Measurements from ENCODE around the gene KLF7.

The KLF7 gene

DNA sequence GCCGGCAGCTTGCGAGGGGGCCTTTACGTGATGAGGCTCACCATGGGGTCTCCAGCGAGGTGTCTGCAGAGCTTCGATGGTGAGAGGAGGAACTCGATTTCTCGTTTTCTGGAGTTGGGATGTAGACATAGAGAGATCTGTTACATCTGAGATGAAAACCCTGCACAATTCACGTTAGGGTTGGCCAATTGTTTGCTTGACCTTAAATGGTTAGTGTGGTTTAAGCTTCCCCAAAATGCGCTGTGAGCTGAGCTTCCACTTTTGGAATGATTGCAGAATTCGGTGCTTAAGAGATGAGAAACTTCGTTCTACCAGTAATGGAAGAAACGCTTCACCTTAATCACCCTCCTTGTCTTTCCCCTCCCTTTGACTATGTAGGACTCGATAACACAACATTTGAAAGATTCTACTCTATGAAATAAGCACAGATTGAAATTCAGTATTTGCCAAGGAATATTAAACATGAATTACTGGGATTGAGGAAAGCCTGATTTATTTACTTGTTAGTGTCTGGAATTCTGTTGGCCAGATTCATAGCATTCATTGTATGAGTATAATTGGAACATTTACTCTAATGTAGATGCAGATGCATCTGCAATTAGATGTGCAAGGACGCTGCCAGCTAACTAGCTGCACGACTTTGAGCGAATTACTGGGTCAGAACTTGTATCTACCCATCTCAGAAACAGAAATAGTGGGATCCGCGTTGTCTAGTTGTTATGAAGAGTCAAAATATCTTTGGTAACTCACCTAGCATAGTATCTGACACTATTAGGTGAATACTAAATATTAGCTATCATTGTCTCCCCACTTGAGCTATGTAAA lies 1.6 kb upstream of the KLF7 start:
- TF ChIP-seq, protein P1, sequence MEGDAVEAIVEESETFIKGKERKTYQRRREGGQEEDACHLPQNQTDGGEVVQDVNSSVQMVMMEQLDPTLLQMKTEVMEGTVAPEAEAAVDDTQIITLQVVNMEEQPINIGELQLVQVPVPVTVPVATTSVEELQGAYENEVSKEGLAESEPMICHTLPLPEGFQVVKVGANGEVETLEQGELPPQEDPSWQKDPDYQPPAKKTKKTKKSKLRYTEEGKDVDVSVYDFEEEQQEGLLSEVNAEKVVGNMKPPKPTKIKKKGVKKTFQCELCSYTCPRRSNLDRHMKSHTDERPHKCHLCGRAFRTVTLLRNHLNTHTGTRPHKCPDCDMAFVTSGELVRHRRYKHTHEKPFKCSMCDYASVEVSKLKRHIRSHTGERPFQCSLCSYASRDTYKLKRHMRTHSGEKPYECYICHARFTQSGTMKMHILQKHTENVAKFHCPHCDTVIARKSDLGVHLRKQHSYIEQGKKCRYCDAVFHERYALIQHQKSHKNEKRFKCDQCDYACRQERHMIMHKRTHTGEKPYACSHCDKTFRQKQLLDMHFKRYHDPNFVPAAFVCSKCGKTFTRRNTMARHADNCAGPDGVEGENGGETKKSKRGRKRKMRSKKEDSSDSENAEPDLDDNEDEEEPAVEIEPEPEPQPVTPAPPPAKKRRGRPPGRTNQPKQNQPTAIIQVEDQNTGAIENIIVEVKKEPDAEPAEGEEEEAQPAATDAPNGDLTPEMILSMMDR (IDR thresholded peaks at IDR 0.05; ENCODE audit: insufficient read depth, missing control alignments), result no peak
- DNase-seq (ENCODE audit: insufficient read length, low spot score), result no peak
- FAIRE-seq, result no peak

DNA sequence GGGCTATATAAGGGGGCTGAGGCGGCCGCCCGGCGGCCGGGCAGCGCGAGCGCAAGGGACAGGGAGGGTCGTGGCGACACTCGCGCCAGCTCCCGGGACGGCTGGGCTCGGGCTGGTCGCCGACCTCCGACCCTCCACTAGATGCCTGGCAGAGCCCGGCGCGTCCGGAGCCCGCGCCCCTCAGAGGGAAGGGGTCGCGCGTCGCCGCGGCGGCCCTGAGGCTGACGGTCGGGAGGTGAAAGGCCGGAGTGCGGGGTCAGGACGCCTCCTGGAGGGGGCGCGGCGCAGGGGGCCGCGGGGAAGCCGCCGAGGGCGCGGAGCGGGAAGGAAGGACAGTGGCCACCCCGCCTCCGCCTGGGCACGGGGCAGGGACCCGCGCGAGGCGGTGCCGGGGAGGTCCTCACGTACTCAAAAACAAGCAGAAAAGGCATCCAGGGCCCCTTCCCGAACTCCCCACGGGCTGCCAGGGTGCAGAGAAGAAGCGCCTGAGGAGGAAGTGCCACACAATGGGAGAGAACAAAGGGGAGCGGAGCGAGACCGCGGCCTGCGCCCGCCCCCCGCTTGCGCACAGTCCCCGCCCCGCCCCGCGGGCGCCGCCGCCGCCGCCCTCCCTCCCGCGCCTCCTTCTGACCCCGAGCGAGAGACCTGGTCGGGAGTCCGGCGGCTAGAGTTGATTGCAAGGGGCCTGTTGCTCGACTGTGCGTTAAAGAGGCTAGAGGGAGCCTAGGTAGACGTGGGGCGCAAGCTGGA lies 776 bp upstream of the KLF7 start:
- FAIRE-seq, result no peak
- DNase-seq (ENCODE audit: insufficient read length, low spot score), result no peak
- TF ChIP-seq, protein P1 (IDR thresholded peaks at IDR 0.05; ENCODE audit: insufficient read depth, missing control alignments), result no peak

DNA sequence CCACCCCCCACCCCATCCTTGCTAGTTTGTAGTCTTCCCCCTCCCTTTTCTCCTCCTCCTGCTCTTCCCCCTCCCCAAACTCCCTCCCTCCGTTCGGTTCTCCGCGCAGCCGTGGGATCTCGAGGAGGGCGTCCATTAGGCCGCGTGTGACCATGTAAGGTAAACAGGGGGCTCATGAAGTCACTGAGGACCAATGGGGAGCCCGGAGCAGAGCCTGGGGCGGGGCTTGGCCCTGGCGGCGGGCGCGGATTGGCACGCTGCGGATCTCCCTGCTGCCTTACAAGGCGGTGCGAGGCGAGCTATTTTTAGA lies 246 bp upstream of the KLF7 start:
- FAIRE-seq, result no peak

DNA sequence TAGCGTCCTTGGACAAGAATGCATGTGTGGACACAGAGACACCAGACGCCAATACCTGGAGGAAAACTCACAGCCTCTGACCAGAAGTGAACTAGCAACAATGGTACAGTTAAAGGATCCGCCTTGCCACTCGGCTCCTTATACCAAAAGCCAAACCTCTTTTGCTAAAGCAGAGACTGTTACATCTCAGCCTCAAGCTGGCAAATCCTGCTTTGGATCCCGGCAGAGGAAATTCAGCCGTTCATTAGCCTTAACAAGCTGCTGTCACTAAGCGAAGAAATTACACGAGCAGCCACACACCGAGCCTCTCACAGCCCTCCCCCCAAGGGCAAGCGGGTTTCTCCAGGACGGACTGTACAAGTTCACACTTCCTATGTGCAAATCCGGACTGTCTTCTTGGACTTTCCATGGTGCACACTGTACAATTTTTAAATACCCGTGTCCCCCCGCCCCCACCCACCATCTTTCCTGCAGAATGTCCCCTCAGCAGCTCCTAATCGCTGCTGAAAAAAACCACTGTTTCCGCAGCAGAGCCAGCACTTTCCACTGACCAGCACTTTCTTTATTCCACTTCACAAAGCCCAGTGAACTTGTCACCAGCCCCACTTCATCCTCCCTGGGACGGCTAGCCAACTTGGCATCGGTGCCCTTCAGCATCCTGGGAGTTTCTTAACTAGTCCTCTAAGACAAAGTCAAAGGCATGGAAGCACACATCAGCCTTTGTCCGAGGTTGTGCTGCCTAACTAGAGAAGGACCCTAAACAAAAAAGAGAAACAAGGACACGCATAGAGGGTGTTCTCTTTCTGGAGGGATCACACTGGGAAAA lies 1.5 kb downstream of the KLF7 start:
- DNase-seq (ENCODE audit: insufficient read length, low spot score), result no peak
- FAIRE-seq, result no peak
- TF ChIP-seq, protein P1 (IDR thresholded peaks at IDR 0.05; ENCODE audit: insufficient read depth, missing control alignments), result no peak

More for the DNA sequence above, 246 bp upstream of the KLF7 start:
- DNase-seq (ENCODE audit: insufficient read length, low spot score), result peak; percentile 52
- TF ChIP-seq, protein P1 (IDR thresholded peaks at IDR 0.05; ENCODE audit: insufficient read depth, missing control alignments), result no peak

DNA sequence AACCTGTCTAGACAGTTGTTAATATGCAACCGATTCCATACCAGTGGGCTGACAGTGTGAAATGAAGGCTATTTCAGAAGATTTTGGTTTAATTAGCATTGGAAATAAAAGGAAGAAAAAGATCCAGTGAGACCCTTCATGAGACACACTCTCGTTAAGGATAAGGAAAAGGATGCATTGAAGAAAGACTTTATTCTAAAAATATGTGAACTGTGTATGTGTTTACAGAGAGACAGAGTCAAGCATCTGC lies 2.1 kb downstream of the KLF7 start:
- DNase-seq (ENCODE audit: insufficient read length, low spot score), result no peak

DNA sequence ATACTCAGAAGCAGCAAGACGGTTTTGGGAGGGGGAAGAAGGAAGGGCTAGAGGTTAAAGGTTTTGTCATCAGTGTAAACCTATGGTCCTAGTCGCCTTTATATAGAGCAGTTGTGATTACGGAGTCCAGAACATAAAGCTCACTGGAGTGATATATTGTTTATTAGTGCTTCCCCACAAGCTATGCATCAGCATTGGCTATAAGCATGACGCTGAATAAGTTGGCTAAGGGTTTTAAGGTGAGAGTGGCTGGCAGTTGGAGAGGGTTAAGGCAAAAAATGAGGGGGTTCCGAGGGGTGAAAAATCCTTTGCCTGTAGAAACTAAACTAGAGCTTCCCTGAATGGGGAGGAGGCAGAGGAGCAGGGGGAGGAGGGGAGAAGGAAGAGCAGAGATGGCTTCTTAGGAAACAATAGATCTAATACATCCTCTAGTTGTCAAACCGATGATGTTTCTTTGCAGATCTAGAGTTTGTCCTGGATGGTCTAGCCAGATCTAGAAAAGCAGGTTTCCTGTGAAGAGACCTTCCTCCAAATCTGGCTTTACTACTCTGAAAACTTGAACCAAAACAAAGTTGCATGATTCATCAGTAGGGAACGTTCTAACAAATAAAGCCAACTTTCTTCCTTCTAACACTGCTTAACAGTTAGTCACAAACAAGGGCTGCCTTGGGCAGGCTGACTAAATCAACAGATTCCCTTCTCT lies 2.5 kb downstream of the KLF7 start:
- TF ChIP-seq, protein P1 (IDR thresholded peaks at IDR 0.05; ENCODE audit: insufficient read depth, missing control alignments), result no peak
- FAIRE-seq, result no peak
- no peak for DNase-seq (ENCODE audit: insufficient read length, low spot score)

More for the DNA sequence above, 2.1 kb downstream of the KLF7 start:
- TF ChIP-seq, protein P1 (IDR thresholded peaks at IDR 0.05; ENCODE audit: insufficient read depth, missing control alignments), result no peak
- no peak for FAIRE-seq
